ENCODE measurements around the gene ENAH.

DNA sequence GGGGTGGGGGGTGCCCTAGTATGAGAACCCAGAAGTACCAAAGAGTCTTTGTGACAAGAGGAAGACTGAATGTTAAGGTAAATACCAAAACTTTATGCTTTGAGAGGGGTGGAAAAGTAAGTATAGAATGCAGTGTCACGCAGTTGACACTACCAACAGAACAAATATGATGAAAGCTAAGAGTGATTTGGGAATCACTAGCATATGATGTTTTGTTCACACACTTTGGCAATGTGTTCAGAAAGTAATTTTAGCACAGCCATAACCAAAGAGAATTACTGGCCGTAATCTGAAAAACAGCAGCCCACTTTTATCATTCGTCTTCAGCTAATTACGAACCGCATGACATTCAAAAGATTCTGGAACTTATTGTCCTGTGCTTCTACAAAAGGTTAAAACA lies 59.5 kb downstream of the ENAH start:
- TF ChIP-seq, protein P1, sequence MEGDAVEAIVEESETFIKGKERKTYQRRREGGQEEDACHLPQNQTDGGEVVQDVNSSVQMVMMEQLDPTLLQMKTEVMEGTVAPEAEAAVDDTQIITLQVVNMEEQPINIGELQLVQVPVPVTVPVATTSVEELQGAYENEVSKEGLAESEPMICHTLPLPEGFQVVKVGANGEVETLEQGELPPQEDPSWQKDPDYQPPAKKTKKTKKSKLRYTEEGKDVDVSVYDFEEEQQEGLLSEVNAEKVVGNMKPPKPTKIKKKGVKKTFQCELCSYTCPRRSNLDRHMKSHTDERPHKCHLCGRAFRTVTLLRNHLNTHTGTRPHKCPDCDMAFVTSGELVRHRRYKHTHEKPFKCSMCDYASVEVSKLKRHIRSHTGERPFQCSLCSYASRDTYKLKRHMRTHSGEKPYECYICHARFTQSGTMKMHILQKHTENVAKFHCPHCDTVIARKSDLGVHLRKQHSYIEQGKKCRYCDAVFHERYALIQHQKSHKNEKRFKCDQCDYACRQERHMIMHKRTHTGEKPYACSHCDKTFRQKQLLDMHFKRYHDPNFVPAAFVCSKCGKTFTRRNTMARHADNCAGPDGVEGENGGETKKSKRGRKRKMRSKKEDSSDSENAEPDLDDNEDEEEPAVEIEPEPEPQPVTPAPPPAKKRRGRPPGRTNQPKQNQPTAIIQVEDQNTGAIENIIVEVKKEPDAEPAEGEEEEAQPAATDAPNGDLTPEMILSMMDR (optimal IDR thresholded peaks at IDR 0.05 in 1 of 3, IDR thresholded peaks at IDR 0.05 in 1 of 3, conservative IDR thresholded peaks at IDR 0.05 in 1 of 3; ENCODE audit: extremely low read depth in 1 of 3, insufficient read depth in 2 of 3, low read length in 3 of 3), result no peak
- TF ChIP-seq EZH2 (IDR thresholded peaks at IDR 0.05; ENCODE audit: low read length), result no peak
